Colon (tissue), 2 donors: Measurements from ENCODE around the gene THRA.

ENCODE experiments used
- FAIRE-seq: peaks from 2 replicates; lab custom pipeline; 2012; peaks lifted over from hg19 to GRCh38; lab: Jason Lieb, UNC
- donor health status: control.
- donor health status: control.

Gene THRA

DNA sequence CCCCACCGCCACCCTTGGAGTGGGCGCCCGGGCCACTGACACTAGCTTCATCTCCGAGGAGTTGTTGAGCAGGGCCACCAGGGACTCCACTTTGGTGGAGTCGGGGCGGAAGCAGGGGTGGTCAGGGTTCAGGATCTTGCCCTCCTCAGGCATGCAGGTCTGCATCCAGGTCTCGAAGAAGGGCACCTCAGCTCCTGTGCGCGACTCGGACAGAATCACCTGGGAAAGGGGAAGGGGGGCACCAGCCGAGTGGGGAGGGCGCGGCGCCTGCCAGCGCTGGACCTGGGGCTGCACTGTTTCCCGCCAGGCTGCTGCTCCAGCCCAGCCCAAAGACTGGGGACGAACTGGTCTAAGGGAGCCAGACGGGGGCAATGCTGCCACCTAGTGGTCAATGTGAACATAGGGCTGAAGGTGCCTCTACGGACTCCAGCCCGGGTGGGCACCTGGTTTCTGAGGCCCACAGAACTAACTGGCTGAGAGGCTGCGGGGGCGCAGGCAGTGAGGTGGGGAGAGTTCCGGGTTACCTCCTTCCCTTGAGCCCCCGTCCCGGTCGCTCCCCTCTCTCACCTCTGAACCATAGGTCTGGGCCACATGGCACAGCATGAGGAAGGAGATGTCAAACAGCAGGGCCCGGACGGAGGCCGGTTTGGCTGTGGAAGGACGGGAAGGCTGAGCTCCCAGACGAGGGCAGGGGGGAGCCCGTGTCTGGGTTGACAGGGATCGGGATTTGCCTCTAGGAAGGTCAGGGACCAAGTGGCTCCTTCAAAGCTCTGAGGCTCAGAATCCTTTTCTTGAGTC is 35.8 kb upstream of the THRA start:
- FAIRE-seq: no peak

DNA sequence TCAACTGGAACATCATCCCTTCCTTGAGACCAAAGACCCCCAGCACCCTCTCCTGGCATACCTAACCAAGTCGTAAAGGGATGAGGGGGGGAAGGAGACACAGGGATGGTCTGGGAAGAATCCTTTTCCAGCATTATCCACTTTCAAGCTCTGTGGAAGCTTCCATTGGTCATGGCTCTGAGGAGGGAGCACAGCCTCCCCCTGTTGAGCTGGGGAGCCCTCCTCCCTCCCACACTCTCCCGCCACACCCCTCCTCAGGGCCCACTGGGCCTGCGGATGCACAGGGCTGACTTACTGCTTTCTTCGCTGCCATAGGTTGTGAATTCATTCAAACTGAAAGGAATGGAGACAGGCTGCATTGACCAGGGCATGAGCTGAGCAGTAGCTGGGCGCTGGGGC is 35.2 kb upstream of the THRA start:
- FAIRE-seq: no peak

DNA sequence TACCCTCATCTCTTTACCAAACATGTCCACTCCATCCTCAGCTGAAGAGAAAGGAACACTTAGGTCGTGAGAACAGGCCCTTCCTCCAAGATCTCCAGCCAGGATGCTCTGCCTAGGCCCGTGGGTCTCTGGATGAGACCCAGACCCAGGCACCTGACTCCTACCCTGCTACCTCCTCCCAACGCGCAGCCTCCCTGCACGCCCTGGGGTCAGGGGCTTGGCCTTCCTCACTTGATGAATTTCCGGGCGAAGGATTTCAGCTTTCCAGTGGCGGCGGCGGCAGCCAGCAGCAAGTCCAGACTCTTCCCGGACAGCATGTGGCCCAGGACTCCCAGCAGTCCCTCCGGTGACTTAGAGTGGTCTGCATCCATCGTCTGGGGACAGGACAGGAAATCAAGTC is 34.2 kb upstream of the THRA start:
- no peak for FAIRE-seq

DNA sequence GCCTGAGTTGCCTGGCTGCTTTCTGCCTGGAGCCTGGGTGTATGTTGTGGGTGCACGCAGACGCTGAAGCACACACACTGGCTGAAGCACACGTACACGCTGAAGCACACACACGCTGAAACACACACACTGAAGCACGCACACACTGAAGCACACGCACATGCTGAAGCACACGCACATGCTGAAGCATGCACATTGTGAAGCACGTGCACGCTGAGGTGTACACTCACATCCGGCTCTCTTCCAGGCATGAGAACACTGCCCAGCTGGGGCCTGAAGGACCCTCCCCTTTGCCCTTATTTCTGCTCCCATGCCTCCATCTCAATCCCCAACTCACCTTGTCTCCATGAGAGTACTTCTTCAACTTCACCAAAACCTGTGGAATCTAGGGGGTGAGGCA is 31.1 kb upstream of the THRA start:
- no peak for FAIRE-seq

DNA sequence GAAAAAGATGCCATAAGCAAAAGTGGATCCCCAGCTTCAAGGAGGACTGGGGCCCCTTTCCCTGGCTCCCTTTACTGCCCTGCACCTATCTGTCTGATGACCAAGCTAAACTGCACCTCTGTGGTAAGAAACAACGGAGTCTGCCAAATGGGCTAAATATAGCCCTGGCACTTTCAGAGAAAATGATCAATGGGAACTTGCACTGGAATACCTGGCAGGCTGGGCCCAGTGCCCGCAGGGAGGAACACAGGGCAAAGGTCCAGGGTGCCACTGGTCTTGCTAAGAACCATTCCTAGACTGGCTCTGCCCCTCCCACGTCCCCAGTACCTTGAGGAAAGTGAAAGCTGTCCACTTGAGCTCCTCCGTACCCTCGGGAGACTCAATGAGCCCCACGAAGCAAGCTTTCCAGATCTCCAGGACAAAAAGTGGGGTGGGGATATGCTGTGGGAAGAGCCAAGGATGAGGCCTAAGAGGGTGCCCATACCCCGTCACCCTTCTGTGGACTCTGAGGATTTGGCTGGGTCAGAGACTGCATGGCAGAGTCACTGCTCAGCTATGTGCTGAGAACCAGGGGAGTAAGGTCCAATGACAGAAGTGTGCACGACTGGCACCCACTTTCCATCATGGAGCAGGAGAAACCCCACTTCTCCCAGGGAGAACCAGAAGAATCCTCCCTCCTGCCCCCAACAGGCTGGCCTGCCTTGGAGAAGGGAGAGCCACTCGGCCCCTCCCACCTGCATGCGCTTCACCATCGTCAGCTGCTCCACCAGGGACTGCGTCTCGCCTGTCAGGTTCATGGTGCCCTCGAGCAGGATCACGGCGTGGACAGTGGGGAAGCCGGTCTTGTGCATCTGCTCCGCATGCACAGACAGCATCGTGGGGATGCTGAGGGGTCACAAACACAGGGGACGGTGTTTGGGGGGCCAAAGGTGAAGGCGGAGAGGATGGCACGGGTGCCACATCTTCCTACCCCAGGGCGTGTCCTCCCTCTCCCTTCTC is 30.1 kb upstream of the THRA start:
- FAIRE-seq: no peak

DNA sequence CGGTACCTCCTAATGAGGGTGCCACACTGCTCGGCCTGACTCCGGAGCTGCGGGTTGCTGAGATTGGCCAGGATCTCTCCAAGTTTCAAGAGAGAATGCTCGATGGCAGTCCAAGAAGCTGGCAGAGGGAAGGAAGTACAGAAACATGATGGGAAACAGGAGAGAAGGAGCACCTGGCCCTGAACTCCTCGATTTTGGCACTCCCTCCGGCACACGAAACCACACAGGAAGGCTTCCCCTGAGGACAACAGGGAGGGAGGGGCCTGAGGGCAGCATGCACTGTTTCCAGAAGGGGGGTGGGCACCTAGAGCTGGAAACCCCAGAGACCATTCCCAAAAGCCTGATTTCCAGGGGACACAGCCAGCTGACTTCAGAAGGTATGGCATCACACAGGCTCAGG is 29.4 kb upstream of the THRA start:
- FAIRE-seq: no peak

DNA sequence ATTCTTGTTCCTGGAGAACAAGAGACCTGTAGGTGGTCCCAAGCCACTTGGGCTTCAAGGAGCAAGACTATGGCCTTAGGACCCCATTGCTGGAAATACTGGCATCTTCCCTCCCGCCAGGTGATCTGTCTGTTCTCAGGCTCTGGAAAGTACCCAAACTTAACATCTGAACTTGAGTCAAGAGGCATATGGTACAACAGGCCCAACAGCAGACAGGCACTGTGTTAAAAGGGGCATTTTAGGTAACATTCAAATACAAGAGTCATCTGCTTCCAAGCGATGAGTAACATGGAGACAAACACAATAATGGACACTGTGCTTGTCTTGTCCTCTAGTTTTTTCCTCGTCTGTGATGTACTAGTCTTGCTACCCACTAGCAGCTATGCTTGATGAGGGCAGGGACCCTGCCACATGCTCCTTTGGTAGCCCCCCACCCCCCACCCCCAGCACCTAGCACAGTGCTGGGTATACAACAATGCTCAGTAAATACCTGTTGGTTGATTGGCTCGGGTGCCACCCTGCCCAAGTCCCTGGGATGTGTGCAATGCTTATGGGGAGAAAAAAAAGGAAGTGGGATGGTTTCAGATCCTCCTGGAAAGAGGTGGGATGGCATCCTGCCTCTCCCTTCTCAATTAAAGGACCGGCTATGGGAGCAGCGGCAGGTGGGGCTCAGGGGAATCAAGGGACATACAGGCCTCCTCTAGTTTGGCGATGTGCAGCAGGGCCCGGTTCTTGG is 28.2 kb upstream of the THRA start:
- no peak for FAIRE-seq

DNA sequence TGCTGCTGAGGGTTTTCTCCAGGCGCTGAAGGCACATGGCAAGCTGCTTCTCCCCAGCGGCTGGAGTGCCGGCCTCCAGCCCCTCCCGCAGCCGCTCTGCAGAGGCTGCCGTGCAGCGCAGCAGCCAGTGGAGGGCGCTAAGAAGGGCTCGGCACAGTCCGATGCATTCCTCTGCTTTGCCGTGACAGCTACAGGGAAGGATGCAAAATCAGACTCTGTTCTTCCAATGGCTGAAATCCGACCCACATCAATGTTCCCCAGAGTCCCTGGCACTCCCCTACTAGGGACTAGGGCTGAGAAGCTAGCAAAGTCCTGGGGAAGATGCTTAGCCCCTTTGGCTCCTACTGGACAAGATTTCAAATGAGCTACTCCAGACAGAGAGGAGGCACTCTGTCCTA is 27.6 kb upstream of the THRA start:
- FAIRE-seq: no peak

DNA sequence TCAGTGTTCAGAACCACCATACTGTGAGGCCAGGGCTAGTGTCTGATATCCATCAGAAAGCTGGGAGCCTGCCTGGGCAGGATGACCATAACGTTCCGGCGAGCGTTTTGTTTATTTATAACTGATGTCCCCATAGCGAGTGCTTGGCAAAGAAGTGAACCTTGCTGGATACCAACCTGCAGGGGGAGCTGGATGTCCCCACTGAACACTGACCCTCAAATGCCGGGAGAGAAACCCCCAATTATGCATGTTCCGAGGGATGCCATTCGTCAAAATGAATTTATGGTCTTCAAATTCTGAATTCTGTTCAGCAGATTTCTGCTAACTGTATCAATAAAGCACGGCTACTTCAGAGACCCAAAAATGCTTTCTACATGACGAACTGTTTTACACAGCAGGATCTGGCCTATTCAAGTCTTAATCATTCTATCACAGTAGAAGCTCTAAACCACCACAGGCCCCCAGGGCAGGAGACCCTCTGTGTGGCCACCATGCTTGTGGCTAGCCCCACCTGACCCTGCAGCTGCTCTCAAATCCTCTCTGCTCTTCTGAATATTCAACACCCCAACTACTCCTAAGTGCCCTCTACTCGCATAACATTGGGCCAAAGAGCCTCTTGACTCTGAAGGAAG is 23.8 kb upstream of the THRA start:
- no peak for FAIRE-seq

DNA sequence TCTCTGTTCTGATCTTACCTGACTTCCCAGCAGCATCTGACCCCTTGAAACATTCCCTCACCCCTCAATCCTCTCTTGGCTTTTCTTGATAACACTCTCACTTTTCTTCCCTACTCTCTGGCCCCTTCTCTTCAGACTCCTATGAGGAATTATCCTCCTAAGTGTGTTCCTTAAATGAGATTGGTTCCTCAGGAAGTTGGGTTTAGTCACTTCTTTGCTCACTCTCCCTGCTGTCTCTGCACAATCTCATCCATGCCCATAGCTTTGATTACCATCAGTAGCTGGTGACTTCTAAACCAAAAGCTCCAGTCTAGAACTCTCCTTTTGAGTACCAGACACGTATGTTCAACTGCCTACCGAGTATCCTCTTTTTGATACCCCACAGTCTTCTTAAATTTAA is 21.6 kb upstream of the THRA start:
- no peak for FAIRE-seq

DNA sequence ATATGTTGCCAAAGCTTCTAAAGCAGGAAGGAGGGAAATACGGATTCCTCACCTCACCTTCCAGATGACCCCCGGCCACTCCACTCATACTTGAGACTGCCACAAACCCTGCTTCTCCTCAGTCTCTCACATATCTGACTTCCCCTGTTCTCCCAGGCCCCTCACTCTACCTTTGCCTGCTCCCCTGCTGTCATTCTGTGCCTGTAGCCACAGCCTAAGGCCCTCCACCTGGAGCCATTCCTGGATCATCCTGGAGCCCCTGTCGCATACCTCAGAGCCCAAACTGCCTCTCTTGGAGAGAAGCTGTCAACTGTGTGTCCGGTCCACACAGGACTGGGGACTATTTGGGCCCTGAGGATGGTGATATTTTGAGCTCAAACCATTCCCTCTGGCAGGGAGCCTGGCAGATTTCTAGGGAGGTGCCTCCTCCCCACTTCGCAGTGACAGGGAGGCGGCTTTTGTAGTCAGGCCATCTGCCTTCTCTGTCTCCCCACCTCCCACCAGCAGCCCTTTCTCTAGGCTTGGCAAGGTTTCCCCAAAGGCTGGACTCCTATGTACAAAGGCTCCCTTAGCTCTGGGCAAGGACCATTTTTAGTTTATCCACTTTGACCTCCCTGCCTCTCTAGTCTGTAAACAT is 6.3 kb upstream of the THRA start:
- no peak for FAIRE-seq

DNA sequence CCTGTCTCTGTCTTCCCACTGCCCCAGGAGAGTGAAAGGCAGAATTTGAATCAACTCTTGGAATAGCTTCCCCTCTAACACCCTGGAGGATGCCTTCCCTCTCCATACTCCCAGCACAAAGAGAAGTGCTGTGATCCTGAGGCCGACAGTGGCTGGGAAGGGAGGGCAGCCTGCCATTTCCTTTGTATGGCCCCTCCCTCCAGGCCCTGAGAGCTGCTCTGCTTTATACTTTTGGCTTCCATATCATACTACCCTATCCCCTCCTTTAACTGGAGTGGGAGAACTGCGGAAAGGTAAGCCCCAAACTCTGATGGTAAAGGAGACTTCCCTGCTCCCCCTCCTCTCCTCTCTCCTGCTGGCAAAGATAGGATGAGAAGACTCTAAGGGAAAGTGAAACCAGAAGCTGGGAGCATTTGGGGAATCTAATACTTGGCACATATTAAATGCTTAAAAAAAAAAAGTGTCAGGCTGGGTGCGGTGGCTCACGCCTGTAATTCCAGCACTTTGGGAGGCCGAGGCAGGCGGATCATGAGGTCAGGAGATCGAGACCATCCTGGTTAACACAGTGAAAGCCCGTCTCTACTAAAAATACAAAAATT is 4.5 kb upstream of the THRA start:
- FAIRE-seq: no peak

DNA sequence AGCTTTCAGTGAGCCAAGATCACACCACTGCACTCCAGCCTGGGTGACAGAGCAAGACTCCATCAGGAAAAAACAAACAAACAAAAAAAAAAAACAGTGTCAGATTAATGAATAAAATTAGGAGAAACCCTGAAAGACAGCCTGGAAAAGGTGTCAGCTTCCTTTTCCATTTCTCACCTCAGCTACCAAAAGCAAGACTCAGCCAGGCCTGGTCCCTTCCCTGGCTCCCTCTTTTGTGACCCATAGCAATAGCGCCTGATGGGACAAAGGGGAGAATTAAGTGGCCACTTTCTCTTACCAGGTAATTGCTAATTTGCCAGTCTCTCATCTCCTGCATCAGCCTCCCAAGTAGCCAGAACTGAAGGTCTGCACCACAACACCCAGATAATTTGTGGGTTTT is 3.9 kb upstream of the THRA start:
- no peak for FAIRE-seq

DNA sequence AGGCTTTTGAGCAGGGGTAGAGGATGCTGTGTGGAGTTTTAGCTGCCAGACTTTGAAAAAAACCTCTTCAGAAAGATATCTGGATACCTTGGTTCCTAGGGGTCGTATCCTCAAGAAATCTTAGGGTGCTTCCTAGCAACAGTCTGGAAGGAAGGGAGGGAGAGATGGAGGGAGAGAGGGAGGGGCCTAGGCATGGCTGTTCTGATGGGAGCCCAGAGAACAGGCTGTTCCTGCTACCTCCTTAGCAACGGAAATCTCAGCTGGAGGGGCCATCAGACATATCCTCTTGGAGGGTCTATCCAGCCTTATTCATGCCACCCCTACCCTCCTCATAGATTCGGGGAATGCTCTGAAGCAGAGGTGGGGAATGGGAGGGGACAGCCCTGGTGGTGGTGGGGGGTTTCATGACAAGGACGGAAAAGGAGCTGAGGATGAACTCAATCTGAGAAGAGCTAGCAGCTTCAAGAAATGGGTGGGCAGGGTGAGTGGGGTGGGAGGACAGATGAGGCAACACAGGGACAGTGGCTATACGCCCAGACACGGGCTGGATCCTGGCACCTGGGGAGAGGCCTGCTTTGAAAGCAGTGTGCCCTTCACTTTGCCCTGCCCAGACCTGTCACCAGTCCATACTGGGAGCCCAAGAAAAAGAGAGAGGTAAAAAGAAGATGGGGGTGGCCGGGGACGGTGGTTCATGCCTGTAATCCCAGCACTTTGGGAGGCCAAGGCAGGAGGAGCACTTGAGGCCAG is 2.9 kb upstream of the THRA start:
- no peak for FAIRE-seq

DNA sequence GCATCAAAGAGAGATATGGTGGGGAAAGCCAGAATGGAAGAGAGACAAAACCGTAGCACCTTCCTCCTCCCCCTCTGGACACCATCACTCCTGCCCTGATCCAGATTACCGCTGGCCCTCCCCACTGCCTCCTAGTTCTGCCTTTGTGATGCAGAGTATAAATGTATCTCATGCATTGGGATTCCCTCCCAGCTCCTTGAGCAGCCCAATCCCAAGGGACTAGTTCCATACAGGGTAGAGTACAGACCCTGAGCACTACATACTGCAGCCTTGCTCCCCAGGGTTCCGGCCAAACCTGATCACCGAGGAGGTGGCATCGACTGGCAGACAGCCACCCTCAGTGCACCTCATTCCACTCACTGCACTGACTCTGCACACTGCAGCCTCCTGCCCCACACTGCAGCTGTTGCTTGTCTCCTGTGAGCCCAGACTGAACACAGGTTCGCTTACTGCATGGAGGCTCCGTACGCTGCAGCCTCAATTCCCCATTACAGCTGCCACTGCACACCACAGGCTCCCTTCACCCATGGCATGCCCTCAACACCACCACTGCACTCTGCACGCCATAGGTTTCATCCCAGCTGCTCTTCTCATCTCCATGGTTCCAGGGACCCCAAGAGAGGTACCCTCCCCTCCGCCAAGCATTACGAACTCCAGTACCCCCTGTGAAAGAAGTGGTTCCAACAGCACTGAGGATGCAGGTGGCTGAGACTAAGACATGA is 1.7 kb upstream of the THRA start:
- no peak for FAIRE-seq

DNA sequence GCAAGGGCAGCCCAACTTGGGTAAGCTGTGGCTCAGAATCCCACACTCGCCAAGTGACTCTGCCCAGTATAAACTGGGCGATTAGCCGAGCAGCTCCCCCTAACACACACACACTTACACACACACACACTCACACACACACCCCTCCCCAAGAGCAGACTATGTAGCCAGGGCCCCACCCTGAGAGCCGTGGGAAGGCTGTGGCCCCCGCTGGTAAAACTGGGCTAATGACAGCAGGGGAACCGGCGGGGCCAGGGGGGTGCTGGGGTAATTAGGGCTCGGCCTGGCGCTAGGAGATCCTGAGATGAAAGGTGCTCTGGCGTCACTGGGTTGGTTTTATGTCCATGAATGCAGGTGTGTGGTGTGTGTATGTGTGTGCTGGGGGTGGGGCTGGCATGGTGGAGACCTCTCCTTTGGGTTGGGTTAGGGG is 1.1 kb upstream of the THRA start:
- no peak for FAIRE-seq

DNA sequence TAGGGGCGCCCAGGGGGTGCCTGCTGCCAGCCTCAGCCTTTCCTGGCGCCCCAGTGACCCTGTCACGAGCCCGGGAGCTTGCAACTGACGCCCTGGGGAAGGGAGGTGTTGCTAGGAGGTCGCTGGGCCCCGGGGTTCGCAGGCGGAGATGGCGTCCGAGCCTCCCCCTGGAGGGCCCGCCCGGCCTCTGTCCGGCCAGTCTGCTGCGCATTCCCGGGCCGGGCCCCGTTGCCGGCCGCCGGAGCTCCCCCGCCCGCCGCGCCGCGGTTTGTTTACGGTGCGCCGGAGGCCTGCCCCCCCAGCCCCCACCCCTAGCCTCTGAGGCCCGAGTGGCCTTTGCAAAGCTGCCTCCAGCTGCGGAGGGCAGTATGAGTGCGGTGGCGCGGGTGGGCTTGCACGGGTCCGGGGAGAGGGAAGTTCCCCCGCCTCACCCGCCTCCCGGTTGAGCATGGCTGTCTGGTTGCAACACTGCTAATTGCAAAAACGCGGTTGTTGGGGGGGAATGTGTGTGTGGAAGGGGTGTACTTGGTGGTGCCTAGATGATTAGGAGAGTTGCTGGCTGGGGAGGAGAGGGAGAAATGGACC is 514 bp downstream of the THRA start:
- FAIRE-seq: no peak

DNA sequence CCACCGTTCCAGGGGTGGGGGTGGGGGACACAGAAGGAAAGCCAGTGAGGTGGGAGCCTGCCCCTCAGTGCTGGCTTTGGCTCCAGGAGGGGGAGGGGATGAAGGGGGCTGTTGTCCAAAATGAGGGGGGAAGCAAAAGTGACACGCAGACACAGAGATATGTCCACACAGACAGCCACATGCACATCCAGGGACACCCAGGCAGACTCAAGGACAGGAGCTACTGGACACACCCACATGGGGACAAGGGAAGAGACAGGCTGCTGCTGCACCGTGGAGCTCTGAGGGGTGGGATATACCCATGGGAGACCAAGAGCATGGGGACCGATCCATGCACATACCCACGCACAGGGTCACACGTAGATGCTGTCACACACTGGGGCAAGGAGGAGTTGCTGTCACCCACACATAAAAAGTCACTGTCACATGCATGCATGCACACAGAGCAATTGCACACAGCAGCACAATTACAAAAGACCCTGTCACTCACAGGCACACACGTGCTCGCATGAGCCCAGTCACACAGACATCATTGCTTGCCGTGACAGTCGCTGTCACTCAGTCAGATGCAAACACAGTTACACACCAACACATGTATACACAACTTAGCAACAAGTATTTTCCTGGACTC is 1.3 kb downstream of the THRA start:
- no peak for FAIRE-seq
